Hematopoietic multipotent progenitor cell treated with erythropoietin and hydrocortisone succinate and interleukin-3 and kit ligand, for 17 days (in vitro differentiated cells): ENCODE measurements around the gene TMEM229A.
"Not testable (repeated sequence)": the region's sequence is repeated elsewhere in the genome, so short reads cannot be mapped to it uniquely, and the experiment has no call there.

Experiments used
- DNase-seq: peaks from one replicate; pipeline ENCODE4 v3.0.0-alpha.2; 2015; ENCODE audit warnings: low spot score

TMEM229A gene

DNA sequence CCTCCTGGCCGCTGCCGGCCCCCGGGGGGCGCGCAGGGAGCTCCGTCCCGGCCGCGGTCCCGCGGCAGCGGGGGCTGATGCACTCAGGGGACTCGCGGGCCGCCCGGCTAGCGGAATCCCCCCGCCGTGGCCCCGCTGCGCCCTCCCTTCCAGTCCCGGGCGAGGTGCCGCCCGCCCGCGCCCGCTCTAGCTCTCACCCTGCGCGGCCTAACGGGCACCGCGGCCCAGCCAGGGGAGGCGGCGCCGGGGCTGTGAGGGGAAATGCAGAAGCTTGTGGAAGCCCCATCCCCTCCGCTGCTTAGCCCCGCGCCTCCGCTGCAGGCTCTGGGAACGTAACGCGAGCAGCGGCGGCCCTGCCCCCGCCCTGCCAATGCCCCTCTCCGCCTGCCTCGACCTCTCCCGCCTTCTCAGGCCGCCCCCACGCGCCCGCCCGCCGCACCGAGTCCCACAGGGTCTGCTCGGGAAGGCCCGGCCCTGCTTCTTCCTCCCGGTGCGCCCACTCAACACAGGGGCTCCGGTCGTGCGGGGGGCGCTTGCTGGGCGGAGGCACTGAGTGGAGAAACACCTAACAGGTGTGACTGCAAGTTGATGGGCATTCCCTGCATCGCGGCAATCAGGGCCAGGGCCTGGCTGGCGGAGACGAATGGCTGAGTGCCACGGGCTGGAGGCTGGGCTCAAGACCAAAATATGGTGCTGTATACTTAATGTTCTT, 384 bp upstream of the TMEM229A start:
- no peak for DNase-seq

DNA sequence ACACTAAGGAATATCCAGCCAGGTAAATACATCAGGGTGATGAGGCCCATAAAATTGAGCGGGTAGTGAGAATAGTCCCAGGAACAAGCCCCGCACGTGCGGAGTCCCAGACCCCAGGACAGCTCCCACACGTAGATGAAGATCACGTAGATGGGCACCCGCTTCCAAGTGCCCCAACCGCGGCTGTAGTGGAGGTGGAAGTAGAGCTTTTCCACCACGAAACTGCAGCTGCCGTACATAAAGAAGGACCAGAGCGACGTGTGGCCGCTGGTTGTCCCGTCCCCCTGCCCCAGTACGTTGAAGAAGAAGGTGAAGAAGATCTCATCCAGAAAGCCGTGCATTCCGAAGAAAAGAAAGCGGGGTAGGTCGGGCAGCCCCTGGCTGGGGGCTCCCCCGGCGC, 948 bp downstream of the TMEM229A start:
- DNase-seq = no peak

DNA sequence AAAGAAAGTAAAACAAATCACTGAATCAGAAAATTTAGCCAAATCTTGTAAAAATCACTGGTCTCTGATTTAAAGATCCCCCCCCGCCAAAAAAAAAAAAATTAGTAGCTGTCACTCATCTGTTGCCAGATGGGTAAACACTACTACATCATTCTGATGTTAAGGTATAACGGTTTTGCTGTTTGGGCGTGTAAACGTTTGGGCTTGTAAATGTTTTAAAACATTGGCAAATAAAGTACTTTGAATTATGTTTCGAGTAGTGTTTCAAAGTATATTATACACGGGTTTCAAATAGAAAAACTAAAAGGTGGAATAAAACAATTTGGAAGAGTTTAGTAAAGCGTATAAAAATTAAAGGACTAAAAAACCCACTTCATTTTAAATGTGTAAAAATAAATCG, 1.5 kb downstream of the TMEM229A start:
- no peak for DNase-seq

DNA sequence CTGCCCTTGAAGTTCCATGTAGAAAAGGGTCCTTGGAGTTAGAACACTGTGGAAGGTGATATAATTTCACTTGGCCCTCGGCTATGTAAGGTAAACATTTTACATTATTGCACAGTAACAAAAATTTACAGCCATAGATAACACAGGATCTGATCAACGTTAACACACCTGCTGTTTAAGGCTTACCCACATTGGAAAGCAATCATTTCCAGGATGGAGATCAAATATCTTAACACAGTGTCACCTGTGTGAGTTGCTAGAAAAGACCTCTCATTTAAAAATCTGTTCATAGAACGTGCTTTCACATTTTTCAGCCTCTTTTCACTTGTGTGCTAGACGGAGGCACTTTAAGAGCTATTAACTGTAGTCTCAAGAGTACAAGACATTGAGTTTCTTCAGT, 1.9 kb downstream of the TMEM229A start:
- DNase-seq = no peak

DNA sequence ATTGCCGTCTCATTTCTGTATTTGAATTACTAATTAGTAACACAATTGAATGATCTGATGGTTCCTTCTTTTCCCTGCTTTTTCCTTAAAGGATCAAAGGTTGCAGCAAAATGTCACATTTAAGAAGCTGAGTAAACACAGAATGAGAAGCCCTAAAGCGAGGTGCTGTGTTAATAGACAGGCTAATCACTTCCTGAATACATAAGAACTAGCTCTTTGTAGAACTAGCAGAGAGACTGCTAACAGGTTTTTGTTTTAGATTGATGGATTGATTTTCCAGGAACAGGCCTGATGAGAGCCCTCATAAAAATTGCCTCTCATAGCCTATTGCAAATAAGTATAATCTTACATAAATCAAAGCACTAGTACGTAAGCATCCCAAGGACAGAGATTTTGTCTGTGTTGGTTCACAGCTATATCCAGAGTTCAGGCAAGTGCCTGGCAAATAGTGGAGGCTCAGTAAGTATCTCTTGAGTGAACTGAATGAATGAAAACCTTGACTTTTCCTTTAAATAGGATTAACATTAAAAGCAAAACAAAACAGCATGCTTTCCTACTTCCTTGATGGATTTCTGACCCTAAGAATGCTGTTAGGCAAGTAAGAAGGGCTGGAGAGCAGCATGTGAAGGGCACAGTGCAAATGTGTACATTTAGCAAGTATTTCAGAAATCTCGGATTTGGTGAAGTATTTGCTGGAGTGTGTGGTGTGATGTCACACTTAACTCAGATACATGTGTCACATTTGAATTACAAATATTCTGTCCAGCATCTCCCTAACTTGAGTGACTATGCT, 3.3 kb downstream of the TMEM229A start:
- DNase-seq = no peak

DNA sequence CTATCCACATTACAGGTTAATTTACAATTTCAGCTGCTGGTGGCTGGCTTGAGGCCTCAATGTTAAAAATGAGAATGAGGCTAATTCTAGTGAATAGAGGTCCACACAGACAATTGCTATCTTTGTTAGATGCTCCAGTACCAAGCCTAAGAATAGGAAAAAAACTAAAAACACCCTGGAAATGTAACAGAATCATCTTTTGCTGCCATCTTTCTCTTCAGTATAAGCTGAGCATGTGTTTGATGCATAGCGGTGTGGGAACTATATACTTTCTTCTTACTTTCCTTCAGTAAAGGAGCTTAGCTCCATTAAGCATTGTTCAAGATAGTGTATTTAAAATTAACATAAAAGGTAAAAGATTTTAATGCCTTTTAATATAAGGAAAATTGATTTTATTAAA, 5.6 kb downstream of the TMEM229A start:
- no peak for DNase-seq

DNA sequence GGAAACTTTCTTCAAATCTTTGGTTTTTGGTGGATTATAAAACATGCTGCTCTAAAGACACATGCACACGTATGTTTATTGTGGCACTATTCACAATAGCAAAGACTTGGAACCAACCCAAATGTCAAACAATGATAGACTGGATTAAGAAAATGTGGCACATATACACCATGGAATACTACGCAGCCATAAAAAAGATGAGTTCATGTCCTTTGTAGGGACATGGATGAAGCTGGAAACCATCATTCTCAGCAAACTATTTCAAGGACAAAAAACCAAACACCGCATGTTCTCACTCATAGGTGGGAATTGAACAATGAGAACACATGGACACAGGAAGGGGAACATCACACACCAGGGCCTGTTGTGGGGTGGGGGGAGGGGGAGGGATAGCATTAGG, 8.5 kb downstream of the TMEM229A start:
- not testable (repeated sequence) for DNase-seq

DNA sequence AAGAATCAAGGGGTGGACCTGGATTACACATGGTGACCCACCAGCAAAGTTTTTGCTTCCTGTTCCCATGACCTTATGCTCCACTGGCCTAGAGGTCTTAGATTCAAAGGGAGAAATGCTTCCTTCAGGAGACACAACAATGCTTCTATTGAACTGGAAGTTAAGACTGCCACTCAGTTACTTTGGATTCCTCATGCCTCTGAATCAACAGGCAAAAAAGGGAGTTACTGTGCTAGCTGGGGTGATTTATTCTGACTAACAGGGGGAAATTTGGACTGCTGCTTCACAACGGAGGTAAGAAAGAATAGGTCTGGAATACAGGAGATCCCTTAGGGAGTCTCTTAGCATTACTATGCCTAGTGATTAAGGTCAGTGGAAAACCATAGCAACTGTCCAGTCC, 10.3 kb downstream of the TMEM229A start:
- DNase-seq = no peak

DNA sequence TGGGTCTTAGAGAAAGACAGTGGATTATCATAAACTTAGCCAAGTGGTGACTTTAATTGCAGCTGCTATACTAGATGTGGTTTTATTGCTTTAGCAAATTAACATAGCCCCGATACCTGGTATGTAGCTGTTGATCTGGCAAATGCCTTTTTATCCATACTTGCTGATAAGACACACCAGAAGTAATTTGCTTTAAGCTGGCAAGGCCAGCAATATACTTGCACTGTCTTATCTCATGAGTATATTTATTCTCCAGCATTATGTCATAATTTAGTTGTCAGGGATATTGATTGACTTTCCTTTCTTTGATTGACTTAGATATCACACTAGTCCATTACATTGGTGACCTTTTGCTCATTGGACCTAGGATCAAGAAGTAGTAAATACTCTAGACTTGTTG, 12.8 kb downstream of the TMEM229A start:
- DNase-seq = no peak

DNA sequence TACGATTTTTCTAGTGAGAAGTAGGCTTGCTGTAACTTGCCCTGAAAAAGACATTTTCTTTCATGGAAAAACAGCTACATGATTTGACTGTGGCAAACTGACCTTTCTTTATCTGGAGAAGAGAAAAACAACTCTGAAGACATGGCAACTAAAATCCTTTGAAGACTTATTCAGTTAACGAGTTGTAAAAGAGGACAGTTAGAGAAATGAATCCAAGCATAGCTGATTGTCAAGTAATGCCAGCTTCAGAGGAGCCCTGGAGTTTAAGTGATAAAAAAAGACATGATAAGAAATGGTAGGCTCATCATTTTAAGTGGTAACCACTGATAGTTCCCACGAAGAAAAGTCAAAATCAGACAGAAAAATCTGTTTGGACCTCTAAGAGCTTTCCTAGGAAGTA, 19.6 kb downstream of the TMEM229A start:
- no peak for DNase-seq

DNA sequence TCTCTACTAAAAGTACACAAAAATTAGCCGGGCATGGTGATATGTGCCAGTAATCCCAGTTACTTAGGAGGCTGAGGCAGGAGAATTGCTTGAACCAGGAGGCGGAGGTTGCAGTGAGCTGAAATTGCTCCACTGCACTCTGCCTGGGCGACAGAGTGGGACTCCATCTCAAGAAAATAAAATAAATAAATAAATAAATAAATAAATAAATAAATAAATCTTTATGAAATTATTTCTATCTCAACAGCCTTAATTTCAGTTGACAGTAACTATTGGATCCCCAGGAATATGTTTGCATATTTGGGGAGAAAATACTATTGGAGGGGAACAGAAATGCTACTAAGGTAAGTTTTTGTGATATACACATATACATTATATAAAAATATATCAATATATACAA, 20.0 kb downstream of the TMEM229A start:
- DNase-seq = no peak

DNA sequence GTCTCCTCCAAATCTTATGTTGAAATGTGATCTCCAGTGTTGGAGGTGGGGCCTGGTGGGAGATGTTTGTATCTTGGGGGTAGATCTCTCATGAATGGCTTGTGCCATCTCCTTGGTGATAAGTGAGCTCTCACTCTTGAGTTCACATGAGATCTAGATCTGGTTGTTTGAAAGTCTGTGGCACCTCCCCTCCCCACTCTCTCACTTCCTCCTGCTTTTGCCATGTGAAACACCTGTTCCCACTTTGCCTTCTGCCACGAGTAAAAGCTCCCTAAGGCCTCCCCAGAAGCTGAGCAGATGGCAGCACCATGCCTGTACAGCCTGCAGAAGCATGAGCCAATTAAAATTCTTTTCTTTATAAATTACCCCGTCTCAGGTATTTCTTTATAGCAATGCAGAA, 23.5 kb downstream of the TMEM229A start:
- no peak for DNase-seq

DNA sequence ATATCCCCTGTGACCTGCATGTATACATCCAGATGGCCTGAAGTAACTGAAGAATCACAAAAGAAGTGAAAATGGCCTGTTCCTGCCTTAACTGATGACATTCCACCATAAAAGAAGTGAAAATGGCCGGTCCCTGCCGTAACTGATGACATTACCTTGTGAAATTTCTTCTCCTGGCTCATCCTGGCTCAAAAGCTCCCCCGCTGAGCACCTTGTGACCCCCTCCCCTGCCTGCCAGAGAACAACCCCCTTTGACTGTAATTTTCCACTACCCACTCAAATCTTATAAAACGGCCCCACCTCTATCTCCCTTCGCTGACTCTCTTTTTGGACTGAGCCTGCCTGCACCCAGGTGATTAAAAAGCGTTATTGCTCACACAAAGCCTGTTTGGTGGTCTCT, 24.6 kb downstream of the TMEM229A start:
- DNase-seq = not testable (repeated sequence)

DNA sequence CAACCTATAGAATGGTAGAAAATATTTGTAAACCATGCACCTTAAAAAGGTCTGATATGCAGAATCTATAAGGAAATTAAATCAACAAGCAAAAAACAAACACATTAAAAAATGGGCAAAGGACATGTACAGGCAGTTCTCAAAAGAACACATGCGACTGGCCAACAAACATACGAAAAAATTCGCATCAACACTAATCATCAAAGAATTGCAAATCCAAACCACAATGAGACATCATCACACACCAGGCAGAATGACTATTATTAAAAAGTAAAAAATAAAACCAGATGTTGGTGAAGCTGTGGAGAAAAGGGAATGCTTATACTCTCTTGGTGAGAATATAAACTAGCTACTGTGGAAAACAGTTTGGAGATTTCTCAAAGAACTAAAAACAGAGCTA, 33.2 kb downstream of the TMEM229A start:
- DNase-seq = no peak

DNA sequence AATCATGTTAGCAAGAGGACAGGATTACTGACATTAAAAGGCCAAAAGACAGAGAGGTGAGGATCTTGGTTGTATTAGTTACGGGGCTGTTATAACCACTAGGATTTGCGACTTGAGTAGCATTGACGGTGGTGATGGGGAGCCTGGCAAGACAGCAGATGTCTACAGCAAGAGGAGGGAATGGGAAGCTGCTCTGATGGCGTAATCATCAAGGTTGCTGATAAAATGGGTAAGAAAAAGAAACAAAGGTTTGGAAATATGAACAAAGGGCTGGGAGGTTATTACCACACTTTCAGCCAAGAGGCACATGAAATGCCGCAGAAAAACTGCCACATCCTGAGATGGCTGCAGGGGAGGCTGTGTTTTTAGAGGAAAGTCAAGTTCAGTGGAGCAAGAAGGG, 33.9 kb downstream of the TMEM229A start:
- no peak for DNase-seq

DNA sequence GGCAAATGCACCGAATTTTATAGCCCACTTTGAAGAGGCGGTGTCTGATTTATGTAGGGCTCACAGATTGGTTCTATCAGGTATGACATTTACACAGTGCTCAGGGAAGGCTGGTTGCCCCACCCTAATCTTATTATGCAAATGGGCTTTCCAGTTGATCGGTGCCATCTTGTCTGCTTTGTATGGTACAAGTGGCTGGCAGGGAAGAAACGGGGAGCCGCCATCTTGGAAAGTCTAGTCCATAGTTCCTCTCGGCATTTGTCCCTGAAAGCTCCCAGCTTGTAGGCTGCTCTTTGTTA, 36.6 kb downstream of the TMEM229A start:
- no peak for DNase-seq

DNA sequence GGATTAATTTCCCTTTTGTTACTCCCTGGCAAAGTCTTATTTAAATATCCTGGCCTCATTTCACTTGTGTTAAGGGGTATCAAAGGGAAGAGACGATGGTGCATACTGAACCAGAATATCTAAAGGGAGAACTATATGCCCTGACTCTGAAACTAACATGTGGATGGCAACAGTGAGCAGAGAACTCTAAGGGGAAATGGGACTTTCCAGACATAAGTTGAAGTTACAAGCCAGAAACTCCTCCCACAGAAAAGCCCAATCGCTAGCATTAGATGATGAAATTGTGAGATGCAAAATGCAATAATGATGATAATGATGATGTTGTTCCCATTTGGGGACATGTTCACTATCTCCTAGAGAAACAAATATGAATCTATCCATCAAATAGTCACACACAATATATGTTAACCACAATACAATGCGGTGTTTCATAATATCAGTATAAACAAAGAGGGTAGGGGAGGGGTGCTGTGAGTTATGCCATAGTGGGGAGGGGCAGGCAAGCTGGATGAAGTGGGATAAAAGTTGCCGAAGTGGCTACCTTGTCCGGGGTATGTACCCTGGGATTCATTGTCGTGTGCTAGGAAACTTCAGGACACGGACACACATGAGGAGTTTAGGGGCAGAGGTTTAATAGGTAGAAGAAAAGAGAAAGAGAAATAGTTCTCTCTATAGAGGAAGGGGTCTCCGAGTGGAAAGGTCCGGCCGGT, 37.1 kb downstream of the TMEM229A start:
- DNase-seq = no peak

DNA sequence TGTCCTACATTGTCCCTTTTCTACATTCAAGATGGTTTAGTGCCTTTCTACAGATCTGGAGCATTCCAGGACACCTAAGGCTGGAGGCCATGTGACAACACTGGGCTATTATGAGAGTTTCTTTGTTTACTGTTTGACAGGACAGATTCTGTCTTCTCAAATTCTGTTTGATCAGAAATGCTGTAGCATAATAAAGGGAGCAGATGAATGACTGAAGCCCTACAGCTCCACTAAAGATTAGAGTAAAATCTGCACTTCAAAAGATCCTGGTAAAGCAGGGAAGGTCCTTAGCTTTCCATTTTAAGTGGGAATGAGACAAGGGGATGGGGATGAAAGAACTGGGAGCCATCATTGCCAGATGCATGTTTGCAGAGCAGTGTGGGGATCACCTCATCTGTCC, 38.4 kb downstream of the TMEM229A start:
- no peak for DNase-seq

DNA sequence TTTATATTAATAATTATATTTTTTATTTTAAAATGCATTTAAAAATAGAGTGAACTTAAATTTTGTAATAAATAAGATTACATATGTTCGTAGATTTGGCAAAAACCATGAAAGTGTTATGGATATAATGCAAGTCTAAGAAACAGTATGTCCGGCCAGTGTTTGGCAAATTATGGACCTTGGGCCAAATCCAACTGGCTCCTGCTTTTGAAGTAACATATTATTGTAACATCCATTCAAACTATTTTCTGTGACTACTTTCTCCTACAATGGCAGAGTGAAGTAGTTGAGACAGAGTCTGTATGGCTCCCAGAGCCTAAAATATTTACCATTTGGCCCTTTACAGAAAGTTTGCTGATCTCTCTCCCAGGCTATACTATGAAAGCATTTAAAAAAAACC, 38.9 kb downstream of the TMEM229A start:
- no peak for DNase-seq

DNA sequence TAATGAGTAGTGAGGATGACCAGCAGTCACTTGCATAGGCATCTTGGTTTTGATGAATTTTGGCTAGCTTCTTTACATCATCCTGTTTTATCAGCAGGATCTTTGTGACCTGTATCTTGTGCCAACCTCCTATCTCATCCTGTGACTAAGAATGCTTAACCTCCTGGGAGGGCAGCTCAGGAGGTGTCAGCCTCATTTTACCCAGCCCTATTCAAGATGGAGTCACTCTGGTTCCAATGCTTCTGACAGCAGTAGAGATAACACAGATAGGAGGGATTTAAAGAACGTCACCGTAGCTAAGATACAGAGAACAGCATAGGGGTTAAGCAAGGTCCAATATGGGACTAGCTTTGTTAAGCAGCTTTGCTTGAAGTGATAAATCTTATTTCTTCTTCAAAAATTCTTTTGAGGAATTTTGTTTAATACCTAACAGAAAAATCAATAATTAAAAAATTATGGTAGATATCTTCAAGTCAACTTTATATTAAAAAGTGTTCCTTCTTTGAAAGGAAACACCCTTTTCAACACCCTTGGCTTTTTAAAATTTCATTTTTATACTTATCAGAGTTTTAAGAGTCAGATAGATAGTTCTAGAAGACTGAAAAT, 39.9 kb downstream of the TMEM229A start:
- DNase-seq = no peak

DNA sequence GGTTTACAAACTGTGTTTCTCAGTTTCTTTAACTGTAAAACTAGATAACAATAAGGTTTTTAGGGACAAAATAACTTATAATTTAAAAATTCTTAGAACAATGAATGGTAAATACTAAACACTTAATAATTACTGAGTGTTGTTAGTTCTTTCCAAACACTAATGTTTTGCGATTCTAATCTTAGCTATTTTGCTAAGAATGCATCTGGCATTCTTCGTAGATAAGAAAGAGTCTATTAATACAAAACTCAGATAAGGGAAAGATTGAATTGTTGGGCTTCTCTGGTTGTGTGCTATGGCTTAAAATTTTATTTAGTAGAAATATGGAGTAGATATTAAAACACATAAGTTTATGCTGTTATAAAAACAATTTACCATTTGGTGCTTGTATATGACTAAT, 45.4 kb downstream of the TMEM229A start:
- DNase-seq = no peak
